Ovary (tissue), 3 donors: ENCODE measurements around the gene SEMA3C.

Experiments used
- EP300 ChIP-seq: sonication (generic); formaldehyde crosslinking; IDR thresholded peaks from one replicate; pipeline ENCODE4 v1.6.1; 2017; ENCODE audit warnings: antibody characterized with exemption
- POLR2A ChIP-seq: fragments of 450-650 bp; IDR thresholded peaks from one replicate; pipeline ENCODE4 v1.6.1; 2017; ENCODE audit warnings: antibody characterized with exemption, mild to moderate bottlenecking, moderate library complexity
- TF ChIP-seq, protein P1 (sequence below), 3 donors: fragments of 450-650 bp in 2 of 3; fragments of 200-600 bp in 1 of 3; IDR thresholded peaks; one replicate each; pipeline versions ENCODE4 v1.5.1 to v1.8.0; 2016 to 2022; ENCODE audit warnings: antibody characterized with exemption in 3 of 3, mild to moderate bottlenecking in 1 of 3
- donor health status: DM: no; HTN: no; CAD: no.

DNA sequence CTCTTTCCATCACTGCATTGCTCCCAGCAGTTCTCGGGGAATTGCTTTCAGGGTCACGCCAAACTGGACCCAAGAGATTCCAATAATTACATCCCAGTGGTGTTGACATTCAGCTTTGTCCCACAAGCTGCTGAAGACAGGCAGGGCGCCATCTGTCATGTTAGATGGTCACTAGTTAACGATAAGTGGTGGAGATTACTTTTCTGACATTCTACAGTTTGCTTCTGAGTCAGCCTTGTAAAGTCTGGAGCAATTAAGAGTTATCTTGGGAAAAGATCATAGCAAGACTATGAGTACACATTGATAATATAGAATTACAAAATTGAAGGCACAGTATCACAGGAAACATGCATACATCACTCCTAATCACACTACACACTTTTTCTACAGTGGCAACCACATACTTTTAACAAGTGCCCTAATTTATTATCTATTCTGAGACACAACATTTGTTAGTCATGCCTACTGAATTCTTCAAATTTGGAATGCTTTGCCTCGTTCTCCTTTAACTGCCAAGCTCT lies 41.9 kb downstream of the SEMA3C start:
- TF ChIP-seq, protein P1, sequence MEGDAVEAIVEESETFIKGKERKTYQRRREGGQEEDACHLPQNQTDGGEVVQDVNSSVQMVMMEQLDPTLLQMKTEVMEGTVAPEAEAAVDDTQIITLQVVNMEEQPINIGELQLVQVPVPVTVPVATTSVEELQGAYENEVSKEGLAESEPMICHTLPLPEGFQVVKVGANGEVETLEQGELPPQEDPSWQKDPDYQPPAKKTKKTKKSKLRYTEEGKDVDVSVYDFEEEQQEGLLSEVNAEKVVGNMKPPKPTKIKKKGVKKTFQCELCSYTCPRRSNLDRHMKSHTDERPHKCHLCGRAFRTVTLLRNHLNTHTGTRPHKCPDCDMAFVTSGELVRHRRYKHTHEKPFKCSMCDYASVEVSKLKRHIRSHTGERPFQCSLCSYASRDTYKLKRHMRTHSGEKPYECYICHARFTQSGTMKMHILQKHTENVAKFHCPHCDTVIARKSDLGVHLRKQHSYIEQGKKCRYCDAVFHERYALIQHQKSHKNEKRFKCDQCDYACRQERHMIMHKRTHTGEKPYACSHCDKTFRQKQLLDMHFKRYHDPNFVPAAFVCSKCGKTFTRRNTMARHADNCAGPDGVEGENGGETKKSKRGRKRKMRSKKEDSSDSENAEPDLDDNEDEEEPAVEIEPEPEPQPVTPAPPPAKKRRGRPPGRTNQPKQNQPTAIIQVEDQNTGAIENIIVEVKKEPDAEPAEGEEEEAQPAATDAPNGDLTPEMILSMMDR (IDR thresholded peaks at IDR 0.05), result no peak
- TF ChIP-seq POLR2A (no peak), EP300 (no peak)
